HG03565 (cell line): ENCODE measurements around the gene PLEKHS1.
"Not testable (repeated sequence)": the region's sequence is repeated elsewhere in the genome, so short reads cannot be mapped to it uniquely, and the experiment has no call there.

ENCODE experiments used
- ATAC-seq: cut with Tn5 transposase; IDR thresholded peaks from one replicate; pipeline ENCODE4 v1.9.1; 2021; ENCODE audit warnings: mild to moderate bottlenecking, moderate library complexity; ENCODE audit not compliant: unreplicated experiment

Gene PLEKHS1

DNA sequence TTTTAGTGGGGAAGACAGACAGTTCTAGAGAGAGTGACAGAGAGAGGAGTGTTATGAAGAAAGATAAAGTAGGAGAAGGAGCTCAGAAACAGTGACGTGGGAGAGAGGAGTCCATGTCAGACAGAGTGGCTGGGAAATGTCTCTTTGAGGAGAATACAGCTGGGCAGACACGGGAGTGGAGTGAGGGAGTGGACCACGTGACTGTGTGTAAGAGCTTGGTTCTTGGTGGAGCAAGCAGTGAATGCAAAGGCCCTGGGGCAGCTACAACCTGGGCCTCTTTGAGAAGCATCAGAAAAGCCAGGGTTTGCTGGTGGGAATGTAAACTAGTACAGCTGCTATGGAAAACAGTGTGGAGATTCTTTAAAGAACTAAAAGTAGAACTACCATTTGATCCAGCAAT, 11.9 kb upstream of the PLEKHS1 start:
- ATAC-seq: no peak

DNA sequence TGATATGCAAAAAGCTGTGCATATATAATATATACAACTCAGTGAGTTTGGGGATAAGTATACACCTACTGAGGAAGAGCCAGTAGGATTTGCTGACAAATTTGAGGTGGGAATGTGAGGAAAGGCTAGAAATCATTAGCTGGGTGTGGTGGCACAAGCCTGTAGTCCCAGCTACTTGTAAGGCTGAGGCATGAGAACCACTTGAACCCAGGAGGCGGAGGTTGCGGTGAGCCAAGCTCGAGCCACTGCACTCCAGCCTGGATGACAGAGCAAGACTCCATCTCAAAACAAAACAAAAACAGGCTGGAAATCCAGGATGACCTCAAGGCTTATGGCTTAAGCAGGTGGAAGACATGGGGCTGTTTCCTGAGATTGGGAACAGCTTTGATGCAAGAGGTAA, 10.6 kb upstream of the PLEKHS1 start:
- ATAC-seq: no peak

DNA sequence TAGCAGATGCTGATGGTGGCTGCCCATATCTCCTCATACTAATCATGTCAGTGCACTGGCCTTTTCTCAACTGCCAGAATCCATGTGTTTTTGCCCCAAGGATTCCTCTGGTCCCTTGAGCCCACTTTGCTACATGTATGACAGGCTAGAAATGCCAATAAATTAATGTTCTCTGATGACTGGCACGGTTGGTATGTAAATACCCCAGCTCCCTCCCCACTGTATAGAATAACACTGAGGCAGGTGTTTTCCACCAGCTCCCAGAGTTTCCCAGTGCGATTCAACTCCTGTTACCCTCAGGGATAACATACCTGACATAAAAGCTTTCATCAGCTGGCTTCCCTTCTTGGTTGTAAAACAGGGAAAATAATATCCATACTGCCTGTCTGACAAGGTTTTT, 9.0 kb upstream of the PLEKHS1 start:
- ATAC-seq: no peak

DNA sequence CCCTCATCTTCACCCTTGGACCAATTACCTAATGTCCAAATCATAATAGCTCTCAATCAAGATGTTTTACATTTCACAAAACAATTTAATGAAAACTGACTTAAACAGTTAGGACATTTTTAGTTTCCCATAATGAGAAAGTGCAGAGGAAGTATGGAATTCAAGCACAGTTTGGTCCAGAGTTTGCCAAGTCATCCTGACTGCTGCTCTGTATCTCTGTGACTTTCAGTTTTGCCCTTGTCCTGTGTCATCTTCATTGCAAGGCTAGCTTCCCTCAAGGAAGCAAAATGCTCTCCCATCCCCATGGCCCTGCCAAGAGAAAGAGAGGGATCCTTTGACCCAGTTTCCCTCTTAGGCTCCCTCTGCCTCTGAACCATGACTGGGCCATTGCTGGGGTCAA, 7.9 kb upstream of the PLEKHS1 start:
- no peak for ATAC-seq

DNA sequence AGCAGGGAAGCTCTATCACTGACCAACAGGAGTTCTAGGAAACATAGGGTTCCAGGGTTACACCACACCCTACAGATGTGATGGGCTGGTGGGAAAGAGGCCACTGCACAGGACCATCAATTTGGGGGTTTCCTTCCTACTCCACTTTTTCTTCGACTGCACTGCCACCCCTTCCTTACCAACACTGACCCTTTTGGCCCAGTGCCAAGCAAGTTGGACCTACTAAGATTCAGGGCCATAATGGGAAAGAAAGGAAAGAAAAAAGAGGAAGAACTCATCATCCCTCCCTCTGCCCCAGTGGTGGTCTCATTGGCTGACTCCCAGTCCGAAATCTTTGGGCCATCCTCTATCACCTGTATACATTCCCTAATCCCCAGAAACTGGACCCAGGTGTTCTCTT, 6.1 kb upstream of the PLEKHS1 start:
- ATAC-seq: no peak

DNA sequence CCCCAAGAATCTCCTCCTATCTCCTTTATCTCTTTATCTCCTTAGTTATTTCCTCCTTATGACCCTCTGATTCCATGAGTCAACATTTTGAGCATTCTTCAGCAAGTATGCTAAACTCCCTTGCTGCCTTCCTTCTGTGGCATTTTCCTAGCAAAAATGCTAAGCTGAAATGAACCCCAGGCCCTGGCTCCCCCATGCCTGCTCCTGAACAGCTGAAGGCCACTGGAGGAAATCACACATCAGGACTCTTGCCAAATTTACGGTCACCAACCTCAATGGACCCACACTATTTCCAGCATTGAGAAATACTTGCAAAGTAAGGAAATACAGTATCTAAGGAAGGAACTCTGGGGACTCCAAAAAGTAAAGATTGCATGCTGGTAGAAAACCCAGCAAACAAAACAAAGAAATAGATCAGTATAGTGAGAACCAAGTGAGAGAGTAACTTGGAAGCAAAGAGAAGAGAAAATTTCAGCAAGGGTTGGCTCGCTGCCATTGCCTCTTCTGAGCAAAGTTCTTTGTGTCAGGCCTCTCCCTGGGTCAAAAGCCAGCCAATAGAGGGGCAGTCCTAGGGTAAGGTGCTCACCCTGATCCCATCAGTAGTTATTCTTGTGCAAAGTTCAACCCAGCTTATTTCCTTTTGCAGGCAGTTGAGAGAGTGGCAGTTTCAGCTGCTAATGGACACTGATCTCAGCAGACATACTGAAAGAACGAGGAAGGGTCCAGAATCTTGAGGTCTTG, 5.1 kb upstream of the PLEKHS1 start:
- no peak for ATAC-seq

DNA sequence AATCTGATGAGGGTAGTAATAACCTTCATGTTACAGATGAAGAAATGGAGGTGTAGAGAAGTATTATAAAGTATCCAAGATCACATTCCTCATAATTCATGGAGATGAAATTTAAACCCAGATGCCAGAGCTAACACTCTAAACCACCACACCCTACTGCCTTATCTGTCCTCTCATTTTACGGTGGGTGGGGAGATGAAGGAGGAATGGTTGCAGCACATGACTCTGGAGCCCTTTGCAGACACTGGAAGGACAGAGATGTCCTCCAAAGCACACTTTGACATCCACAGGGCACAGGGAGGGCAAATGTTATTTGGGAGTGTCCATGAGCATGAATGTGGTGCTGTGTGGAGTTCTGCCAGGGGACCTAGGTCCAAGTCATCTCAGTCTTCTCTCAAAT, 1.1 kb downstream of the PLEKHS1 start:
- ATAC-seq: no peak

DNA sequence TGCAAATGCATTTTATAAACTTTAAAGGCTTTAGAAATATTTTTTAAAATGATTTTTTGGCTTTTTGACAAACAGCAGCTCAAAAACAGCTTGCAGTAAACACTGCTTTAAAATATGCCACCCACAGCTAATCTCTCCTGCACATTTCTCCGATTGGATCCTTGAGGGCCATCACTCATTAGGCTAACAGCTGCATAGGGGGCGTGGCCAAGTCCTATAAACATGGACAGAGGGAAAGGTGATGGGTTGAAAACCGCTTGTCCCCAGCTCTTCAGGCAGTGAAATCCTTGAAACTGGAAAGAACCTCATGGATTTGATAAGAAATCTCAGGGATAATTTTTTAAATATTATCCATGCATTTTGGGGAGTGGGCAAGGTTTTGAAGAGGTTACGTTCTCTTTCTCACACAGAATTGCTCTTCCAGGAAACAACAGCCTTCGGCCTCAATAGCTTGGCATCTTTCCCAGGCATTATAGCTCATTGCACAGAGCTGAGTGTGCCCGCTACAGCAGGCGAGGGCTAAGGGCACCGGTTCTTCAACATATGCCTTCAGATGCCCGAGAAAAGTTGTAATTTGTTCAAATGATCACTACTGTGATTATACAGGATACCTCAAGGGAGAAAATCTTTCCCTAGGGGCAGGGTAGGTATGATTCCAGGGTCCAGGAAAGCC, 1.7 kb downstream of the PLEKHS1 start:
- no peak for ATAC-seq

DNA sequence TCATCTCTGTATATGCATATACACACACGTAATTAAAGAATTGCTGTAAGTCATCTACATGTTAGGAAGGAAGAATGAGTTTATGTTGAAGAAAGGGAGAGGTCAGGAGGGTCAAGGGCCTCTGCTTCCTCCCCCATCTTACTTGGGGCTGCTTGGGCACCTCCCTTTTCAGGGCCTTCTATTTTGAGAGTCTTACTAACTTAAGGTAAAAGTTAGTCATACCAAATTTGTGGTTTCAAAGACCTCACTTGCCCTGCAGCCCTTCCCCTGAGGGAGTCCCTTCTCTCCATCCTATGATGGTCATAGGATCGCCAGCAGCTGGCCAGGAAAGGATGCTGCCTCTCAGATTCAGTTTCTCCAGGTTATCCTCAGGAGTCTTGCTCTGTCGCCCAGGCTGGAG, 2.6 kb downstream of the PLEKHS1 start:
- no peak for ATAC-seq

DNA sequence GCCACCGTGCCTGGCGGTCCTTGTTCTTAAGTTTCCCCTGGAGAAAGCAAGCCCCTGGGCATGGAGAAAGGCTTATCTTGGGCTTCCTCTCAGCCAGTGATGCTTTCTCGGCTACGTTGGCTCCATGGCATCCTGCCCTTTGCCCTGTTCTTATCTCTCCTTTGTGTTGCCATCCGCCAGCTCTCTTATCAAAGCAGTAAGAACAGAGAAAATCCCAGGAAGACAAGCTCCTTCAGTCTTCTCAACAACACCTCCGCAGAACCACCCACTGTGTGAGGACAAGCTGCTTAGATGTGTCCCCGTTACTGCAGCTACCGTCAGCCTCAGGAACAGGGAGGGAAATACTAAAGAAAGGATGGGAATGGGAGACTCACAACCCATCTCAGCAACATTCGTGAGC, 3.3 kb downstream of the PLEKHS1 start:
- no peak for ATAC-seq

DNA sequence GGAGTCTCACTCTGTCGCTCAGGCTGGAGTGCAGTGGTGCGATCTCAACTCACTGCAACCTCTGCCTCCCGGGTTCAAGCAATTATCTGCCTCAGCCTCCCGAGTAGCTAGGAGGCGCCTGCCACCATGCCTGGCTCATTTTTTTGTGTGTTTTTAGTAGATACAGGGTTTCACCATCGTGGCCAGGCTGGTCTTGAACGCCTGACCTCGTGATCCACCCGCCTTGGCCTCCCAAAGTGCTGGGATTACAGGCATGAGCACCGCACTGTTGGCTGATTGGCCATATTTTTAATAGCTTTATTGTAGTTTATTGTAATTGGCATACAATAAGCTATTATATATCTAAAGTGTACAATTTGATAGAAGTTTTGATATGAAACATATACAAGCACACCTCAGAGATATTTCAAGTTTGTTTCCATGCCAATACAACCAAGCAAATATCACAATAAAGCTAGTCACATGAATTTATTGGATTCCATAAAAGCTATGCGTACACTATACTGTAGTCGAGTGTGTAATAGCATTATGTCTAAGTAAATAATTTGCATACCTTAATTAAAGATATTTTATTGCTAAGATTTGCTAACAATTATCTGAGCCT, 5.6 kb downstream of the PLEKHS1 start:
- no peak for ATAC-seq

DNA sequence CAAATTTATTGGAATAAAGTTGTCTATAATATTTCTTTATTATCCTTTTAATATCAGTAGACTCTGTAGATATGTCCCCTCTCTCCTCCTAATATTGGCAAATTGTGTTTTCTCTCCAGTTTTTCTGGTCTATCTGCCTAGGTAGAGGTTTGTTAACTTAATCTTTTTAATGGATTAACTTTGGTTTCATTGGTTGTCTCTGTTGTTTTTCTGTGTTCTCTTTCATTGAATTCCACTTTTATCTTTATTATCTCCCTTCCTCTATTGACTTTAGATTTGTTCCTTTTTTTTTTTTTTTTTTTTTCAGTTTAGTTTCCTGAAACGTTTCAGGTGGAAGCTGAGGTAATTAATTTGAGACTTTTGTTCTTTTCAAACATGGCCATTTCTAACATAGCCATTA, 10.6 kb downstream of the PLEKHS1 start:
- ATAC-seq: no peak

DNA sequence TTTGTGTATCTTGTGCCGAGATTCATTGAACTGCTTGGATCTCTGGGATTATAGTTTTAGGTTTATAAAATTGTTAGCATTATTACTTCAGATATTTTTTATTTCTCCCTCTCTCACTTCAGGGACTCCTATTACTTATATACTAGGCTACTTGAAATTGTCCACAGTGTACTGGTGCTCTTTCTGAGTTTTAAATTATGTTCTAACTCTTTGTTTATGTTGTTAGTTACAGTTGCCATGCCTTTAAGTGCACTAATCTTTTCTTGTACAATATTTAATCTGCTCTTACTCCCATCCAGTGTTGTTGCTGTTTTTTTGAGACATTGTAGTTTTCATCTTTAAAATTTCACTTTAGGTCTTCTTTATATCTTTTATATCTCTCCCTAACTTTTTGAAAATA, 13.1 kb downstream of the PLEKHS1 start:
- ATAC-seq: no peak

DNA sequence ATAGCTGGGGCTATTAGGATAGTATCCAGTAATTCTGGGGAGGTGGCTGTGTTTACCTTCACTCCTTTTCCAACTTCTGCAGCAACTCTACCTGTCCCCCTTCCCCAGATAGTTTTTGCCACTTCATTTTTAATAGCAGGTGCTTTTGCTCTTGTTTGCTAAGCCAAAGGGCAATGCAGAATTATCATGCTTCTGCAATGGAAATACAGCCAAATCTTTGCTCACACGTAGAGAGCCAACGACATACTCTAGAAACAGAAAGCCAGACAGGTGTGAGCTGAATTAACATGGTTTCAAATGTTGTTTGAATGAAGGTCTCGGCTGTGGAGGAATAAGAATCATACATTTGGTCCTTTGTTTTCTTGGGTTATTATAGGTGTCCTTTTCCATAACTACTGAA, 14.4 kb downstream of the PLEKHS1 start:
- no peak for ATAC-seq

DNA sequence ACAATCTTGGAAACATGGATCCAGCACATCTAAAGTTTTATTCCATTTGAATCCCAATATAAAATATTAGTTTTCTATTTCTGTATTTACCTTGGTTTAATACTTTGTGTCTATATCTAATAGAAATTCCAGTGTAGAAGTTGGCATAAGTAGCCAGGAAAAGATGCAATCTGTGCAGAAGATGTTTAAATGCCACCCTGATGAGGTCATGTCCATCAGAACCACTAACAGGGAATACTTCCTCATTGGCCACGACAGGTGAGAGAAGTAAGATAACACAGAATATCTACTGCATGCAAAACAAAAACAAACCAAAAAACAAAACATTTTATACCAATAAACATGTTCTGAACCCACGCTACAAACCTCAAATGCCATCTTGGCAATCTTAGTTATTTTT, 15.7 kb downstream of the PLEKHS1 start:
- ATAC-seq: no peak

DNA sequence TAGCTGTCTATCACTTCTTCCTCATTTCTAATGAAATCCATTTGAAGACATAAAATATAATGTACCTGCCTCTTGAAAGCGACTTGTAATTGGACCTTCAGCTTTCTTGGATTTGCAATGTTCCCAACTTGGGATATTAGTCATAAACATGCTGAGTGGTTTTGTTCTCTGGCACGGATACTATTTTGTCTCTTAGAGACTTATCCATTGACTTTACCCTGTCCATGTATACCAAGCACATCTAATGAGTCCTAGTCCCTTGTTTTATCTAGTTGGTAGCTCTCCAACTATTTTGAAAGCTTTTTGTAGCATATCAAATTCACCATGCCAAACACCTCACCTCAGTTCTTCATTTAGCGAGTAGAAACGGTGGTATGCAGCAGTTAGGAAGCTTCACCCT, 18.9 kb downstream of the PLEKHS1 start:
- ATAC-seq: no peak

DNA sequence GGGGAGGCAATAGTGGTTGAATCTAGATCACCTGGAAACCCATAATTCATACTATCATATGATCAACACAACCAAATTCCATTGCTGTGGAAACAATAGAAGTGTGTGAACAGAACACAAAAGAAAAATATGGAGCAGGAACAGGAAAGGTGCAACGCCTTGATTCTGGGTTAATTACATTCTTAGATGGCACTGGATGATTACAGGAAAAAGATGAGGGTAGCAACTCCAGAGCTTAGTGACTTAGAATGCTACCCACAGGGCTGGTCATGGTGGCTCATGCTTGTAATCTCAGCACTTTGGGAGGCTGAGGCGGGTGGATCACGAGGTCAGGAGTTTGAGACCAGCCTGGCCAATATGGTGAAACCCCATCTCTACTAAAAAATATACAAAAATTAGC, 19.6 kb downstream of the PLEKHS1 start:
- ATAC-seq: not testable (repeated sequence)

DNA sequence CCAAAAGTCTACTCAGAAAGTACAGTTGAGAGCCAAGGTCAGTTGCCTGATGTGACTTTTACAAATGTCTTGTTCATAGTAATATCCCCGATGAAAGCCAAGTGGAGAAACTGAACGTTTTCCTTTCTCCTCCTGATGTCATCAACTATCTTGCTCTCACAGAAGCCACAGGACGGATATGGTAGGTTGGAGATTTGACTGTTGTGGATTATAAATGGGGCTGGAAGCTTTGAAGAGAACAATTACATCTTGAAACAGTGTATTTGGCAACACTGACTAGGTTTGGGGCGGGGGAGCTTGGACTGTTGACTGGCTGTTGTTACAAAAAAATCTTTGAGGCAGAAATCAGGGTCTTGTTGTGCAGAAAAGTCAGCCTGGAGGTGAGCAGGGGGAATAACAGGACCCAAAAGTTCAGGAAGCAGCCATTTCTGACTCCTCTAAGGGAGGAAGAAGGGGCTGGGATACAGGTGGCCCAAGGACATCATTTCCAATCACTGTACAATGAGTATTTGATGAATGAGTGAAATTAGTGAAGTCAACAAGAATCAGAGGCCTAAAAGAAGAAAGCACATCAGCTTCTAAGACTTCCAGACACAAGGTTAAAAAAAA, 24.3 kb downstream of the PLEKHS1 start:
- ATAC-seq: no peak

DNA sequence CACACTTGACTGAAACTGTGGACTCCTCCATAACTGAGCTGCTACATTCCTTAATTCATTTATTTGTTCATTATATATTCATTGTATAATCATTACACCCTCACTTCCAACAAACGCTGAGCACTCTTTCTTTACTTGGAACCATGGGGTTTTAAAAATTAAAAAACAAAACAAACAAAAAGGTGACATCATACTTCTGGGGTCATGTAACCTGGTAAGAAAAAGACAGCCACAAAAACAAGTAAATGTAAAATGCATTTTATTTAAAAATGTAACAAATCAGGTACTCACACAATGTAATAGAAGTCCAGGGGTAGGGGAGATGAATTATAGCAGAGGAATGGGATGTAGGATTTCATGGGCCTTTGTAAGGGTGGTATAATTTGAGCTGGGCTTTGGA, 25.1 kb downstream of the PLEKHS1 start:
- no peak for ATAC-seq

DNA sequence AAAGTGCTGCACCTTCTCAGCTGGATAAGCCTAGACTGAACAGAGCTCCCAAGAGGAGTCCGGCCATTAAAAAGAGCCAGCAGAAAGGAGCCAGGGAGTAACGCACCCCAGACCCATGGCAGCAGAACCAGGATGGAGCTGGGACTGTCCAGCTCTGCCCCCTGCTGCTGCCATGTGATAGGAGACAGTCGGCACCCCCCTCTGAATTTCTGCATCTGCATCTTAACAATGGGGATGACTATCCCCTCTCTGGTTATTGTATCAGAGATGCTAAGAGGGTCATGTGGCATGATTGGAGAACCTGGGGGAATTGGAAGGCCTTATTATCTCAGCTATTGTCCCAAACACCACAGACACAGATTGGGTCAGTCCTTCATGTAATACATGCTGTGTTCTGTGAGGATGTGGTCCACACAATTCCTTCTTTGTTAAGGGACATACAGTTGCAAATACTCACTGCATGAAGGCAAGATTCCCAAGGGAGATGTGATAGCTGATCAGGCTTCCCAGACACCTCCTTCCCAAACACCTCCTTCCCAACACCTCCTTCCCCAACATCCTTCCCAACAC, 29.3 kb downstream of the PLEKHS1 start:
- ATAC-seq: no peak

DNA sequence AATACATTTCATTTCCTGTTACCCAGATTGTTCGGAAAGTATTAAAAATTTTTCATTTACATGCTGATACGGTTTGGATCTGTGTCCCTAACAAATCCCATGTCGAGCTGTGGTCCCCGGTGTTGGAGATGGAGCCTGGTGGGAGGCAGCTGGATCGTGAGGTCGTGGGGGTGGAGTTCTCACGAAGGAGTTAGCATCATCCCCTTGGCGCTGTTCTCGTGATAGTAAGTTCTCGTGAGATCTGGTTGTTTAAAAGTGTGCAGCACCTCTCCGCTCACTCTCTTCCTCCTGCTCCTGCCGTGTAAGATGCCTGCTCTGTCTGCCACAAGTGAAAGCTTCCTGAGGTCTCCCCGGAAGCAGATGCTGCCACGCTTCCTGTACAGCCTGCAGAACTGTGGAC, 30.9 kb downstream of the PLEKHS1 start:
- no peak for ATAC-seq
